Measurements from ENCODE around the gene EFS. TPM values are rescaled to one million over a fixed set of nuclear protein-coding genes. Genes with fewer than 3 reads are reported as not detected.
"Not testable (repeated sequence)": the region's sequence is repeated elsewhere in the genome, so short reads cannot be mapped to it uniquely, and the experiment has no call there.

EFS gene
- total and polyA plus RNA-seq, 2 experiments from 2014 or later: 16.7 to 36.6 TPM

DNA sequence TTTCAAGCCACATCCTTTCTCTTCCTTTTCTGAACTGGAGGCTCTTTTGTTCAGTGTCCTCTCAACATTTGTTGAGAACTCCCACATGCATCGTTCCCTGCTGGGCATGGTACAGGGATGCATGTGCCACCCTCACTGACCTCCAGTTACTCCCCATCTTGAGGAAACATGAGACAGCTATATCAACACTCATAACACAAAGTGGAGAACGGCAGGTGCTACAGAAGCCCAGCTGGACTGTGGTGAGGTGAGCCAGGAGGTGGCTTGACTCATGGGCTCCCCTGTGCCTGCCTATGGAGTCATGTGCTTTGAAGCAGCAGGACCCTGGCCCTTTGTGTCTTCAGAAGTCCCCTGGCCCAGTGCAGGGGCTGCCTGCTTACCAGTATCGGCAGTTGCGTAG is 33.4 kb upstream of the EFS start:
- Histone ChIP-seq H3K4me3 (no peak overlapping the region), H3K36me3 (peaks cover 99% of the 10 kb centered on the region), H3K4me1 (ENCODE audit: low read depth) (peaks cover 37% of the 10 kb centered on the region), H3K9me3 (ENCODE audit: low read depth) (no peaks in the 10 kb centered on the region), H3K27me3 (no peaks in the 10 kb centered on the region), H3K27ac (peak overlapping the region; percentile 99)
- TF ChIP-seq CTCF (IDR thresholded peaks at IDR 0.05; ENCODE audit: low read depth, low read length): no peak
- DNase-seq (ENCODE audit: low read depth in 1 of 2, low spot score in 1 of 2): peak in 1 of 2 donors; percentile 32

- Histone ChIP-seq H3K4me3 (no peak overlapping the region), H3K27me3 (no peaks in the 10 kb centered on the region), H3K36me3 (peaks cover 99% of the 10 kb centered on the region), H3K9me3 (ENCODE audit: low read depth) (no peaks in the 10 kb centered on the region), H3K4me1 (ENCODE audit: low read depth) (peaks cover 30% of the 10 kb centered on the region), H3K27ac (peak overlapping the region; percentile 99)
- no peak for TF ChIP-seq CTCF (IDR thresholded peaks at IDR 0.05; ENCODE audit: low read depth, low read length)
- peak in 1 of 2 donors; percentile 6 for DNase-seq (ENCODE audit: low read depth in 1 of 2, low spot score in 1 of 2)
Measured at GRCh38 chr14:23396781-23397407, 31.9 kb upstream of the EFS start.

- no peak for TF ChIP-seq CTCF (IDR thresholded peaks at IDR 0.05; ENCODE audit: low read depth, low read length)
- H3K27ac ChIP-seq: peak overlapping the region; percentile 99
- no peaks in the 10 kb centered on the region for H3K9me3 ChIP-seq (ENCODE audit: low read depth)
- DNase-seq (ENCODE audit: low read depth in 1 of 2, low spot score in 1 of 2): no peak
- H3K4me3 ChIP-seq: no peak overlapping the region
- H3K27me3 ChIP-seq: no peaks in the 10 kb centered on the region
- H3K36me3 ChIP-seq: peaks cover 99% of the 10 kb centered on the region
- H3K4me1 ChIP-seq (ENCODE audit: low read depth): peaks cover 23% of the 10 kb centered on the region
Measured at GRCh38 chr14:23396126-23396525, 31.2 kb upstream of the EFS start.

- H3K36me3 ChIP-seq: peaks cover 96% of the 10 kb centered on the region
- H3K4me3 ChIP-seq: no peak overlapping the region
- no peaks in the 10 kb centered on the region for H3K9me3 ChIP-seq (ENCODE audit: low read depth)
- peaks cover 5% of the 10 kb centered on the region for H3K4me1 ChIP-seq (ENCODE audit: low read depth)
- no peak for DNase-seq (ENCODE audit: low read depth in 1 of 2, low spot score in 1 of 2)
- peak overlapping the region; percentile 99 for H3K27ac ChIP-seq
- no peak for TF ChIP-seq CTCF (IDR thresholded peaks at IDR 0.05; ENCODE audit: low read depth, low read length)
- no peaks in the 10 kb centered on the region for H3K27me3 ChIP-seq
Measured at GRCh38 chr14:23392613-23393012, 27.6 kb upstream of the EFS start.

DNA sequence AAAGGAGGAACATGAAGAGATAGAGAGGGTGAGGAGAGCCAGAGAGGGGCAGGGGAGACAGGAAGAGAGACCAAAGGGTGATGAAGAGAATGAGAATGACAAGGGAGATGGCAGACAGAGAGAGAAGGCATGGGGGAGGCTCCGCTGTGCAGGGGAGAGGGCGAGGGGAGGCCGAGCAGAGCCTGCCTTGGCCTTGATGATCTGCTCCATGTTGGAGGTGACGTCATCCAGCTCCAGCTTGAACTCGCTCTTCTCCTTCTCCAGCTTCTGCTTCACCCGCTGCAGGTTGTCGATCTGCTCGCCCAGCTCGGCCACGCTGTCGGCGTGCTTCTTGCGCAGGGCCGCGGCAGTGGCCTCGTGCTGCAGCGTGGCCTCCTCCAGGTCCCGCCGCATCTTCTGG is 24.9 kb upstream of the EFS start:
- H3K4me3 ChIP-seq; DNase-seq (ENCODE audit: low read depth in 1 of 2, low spot score in 1 of 2); H3K27me3 ChIP-seq; H3K9me3 ChIP-seq (ENCODE audit: low read depth); H3K4me1 ChIP-seq (ENCODE audit: low read depth): not testable (repeated sequence)
- Histone ChIP-seq H3K27ac (peak overlapping the region; percentile 86), H3K36me3 (peaks cover 96% of the 10 kb centered on the region)

DNA sequence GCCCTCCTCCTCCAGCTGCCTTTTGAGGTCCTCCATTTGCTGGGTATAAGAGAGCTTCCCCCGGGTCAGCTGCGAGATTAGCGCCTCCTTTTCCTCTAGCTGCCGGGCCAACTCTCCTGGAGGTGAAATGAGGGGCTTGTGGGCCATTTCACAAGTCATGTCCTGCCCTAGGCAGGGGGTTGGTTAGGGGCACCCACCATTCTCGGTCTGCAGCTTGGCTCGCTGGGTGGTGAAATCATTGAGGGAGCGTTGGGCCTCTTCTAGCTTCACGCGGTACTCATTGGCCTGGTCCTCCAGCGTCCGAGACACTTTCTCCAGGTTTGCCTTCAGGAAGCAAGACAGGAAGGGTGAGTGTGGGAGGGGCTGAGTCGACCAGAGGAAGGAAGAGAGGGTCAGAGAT is 24.4 kb upstream of the EFS start:
- Histone ChIP-seq H3K36me3 (peaks cover 96% of the 10 kb centered on the region), H3K9me3 (ENCODE audit: low read depth) (no peaks in the 10 kb centered on the region), H3K27ac (peak overlapping the region; percentile 86), H3K4me1 (ENCODE audit: low read depth) (no peaks in the 10 kb centered on the region), H3K27me3 (no peaks in the 10 kb centered on the region), H3K4me3 (no peak overlapping the region)
- no peak for TF ChIP-seq CTCF (IDR thresholded peaks at IDR 0.05; ENCODE audit: low read depth, low read length)
- DNase-seq (ENCODE audit: low read depth in 1 of 2, low spot score in 1 of 2): no peak
